Measurements from ENCODE around the gene SLC12A5.

SLC12A5 gene

GRCh38 chr20:46076806-46077205 is 47.8 kb downstream of the SLC12A5 start:
- no peak for DNase-seq
- TF ChIP-seq CTCF (IDR thresholded peaks at IDR 0.05; ENCODE audit: low read depth, low read length): no peak
- H3K4me1 ChIP-seq: no peaks in the 10 kb centered on the region
- H3K4me3 ChIP-seq (ENCODE audit: low read depth, low read length): no peak overlapping the region
- H3K36me3 ChIP-seq: peaks cover 30% of the 10 kb centered on the region
- H3K27me3 ChIP-seq: no peaks in the 10 kb centered on the region; the same call in 1 of the 2 replicates
- no peaks in the 10 kb centered on the region for H3K9me3 ChIP-seq

GRCh38 chr20:46077642-46078305 is 48.8 kb downstream of the SLC12A5 start:
- no peak for TF ChIP-seq CTCF (IDR thresholded peaks at IDR 0.05; ENCODE audit: low read depth, low read length)
- Histone ChIP-seq H3K36me3 (peaks cover 30% of the 10 kb centered on the region), H3K9me3 (no peaks in the 10 kb centered on the region), H3K27me3 (no peaks in the 10 kb centered on the region; the same call in 1 of the 2 replicates), H3K4me1 (no peaks in the 10 kb centered on the region; the same call in 1 of the 2 replicates), H3K4me3 (ENCODE audit: low read depth, low read length) (no peak overlapping the region)
- DNase-seq: no peak

- Histone ChIP-seq H3K4me3 (ENCODE audit: low read depth, low read length) (no peak overlapping the region), H3K4me1 (peaks cover 3% of the 10 kb centered on the region), H3K9me3 (no peaks in the 10 kb centered on the region), H3K27me3 (no peaks in the 10 kb centered on the region; the same call in 1 of the 2 replicates), H3K36me3 (peaks cover 30% of the 10 kb centered on the region)
- TF ChIP-seq CTCF (IDR thresholded peaks at IDR 0.05; ENCODE audit: low read depth, low read length): no peak
- DNase-seq: no peak
Measured at GRCh38 chr20:46078954-46079353, 49.9 kb downstream of the SLC12A5 start.

GRCh38 chr20:46081074-46081473 is 52.1 kb downstream of the SLC12A5 start:
- no peak overlapping the region for H3K4me3 ChIP-seq (ENCODE audit: low read depth, low read length)
- no peak for TF ChIP-seq CTCF (IDR thresholded peaks at IDR 0.05; ENCODE audit: low read depth, low read length)
- H3K4me1 ChIP-seq: peaks cover 3% of the 10 kb centered on the region

GRCh38 chr20:46083101-46083500 is 54.1 kb downstream of the SLC12A5 start:
- DNase-seq: no peak
- Histone ChIP-seq H3K4me1 (peaks cover 3% of the 10 kb centered on the region), H3K4me3 (ENCODE audit: low read depth, low read length) (no peak overlapping the region), H3K9me3 (no peaks in the 10 kb centered on the region), H3K36me3 (peaks cover 12% of the 10 kb centered on the region), H3K27me3 (no peaks in the 10 kb centered on the region; the same call in 1 of the 2 replicates)
- no peak for TF ChIP-seq CTCF (IDR thresholded peaks at IDR 0.05; ENCODE audit: low read depth, low read length)

More at GRCh38 chr20:46081074-46081473, 52.1 kb downstream of the SLC12A5 start:
- DNase-seq: no peak
- Histone ChIP-seq H3K36me3 (peaks cover 16% of the 10 kb centered on the region), H3K27me3 (no peaks in the 10 kb centered on the region; the same call in 1 of the 2 replicates), H3K9me3 (no peaks in the 10 kb centered on the region)

- Histone ChIP-seq H3K36me3 (peaks cover 7% of the 10 kb centered on the region; the same call in 1 of the 2 replicates), H3K4me1 (peaks cover 3% of the 10 kb centered on the region), H3K27me3 (no peaks in the 10 kb centered on the region), H3K4me3 (ENCODE audit: low read depth, low read length) (no peak overlapping the region), H3K9me3 (no peaks in the 10 kb centered on the region)
- no peak for DNase-seq
- no peak for TF ChIP-seq CTCF (IDR thresholded peaks at IDR 0.05; ENCODE audit: low read depth, low read length)
Measured at GRCh38 chr20:46083531-46084061, 54.6 kb downstream of the SLC12A5 start.
